ENCODE data around the gene RERG. TPM values are rescaled to one million over a fixed set of nuclear protein-coding genes. Genes with fewer than 3 reads are reported as not detected.

Gene RERG
- total and polyA plus RNA-seq, 2 donors (not counting 3 experiments of a cell fraction or from before 2014, with no cell fraction given) = not detected

DNA sequence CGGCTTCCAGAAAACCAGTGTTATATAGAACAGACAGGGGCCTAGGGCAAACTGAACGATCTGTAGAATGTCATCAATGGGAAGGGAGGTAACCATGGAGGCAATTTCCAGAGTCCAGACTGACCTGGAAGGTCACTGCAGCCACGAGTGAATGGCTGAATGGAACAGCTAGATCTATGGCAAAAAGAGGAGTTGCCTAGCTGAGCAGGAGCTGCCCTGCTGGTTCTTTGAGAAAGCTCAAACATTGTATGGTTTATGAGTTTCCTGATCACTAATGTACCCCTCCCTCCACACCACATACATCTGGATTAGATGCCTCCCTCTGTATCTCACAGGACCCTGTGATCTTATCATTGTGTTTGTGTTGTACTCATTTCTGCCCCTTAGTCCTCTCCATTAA is 1.0 kb upstream of the RERG start:
- H3K9ac ChIP-seq (replicated peaks; ENCODE audit: extremely low read depth, insufficient read depth, low read length) = no peak overlapping the region
- H3K4me3 ChIP-seq (replicated peaks in 1 of 3; ENCODE audit: insufficient read depth in 1 of 3, low read depth in 1 of 3, low read length in 3 of 3) = no peak overlapping the region
- no peak for TF ChIP-seq POLR2A (IDR thresholded peaks at IDR 0.05; ENCODE audit: low read depth, low read length)
- TF ChIP-seq, protein P1, sequence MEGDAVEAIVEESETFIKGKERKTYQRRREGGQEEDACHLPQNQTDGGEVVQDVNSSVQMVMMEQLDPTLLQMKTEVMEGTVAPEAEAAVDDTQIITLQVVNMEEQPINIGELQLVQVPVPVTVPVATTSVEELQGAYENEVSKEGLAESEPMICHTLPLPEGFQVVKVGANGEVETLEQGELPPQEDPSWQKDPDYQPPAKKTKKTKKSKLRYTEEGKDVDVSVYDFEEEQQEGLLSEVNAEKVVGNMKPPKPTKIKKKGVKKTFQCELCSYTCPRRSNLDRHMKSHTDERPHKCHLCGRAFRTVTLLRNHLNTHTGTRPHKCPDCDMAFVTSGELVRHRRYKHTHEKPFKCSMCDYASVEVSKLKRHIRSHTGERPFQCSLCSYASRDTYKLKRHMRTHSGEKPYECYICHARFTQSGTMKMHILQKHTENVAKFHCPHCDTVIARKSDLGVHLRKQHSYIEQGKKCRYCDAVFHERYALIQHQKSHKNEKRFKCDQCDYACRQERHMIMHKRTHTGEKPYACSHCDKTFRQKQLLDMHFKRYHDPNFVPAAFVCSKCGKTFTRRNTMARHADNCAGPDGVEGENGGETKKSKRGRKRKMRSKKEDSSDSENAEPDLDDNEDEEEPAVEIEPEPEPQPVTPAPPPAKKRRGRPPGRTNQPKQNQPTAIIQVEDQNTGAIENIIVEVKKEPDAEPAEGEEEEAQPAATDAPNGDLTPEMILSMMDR (IDR thresholded peaks at IDR 0.05; ENCODE audit: extremely low read depth in 1 of 2, insufficient read depth in 1 of 2, low read depth in 1 of 2, low read length in 2 of 2) = no peak
- TF ChIP-seq MYC (IDR thresholded peaks at IDR 0.05; ENCODE audit: low read depth, low read length) = no peak
- TF ChIP-seq FOS (IDR thresholded peaks at IDR 0.05; ENCODE audit: borderline replicate concordance, insufficient read depth, low read length) = no peak
- no peak for TF ChIP-seq GATA2 (IDR thresholded peaks at IDR 0.05; ENCODE audit: insufficient read depth, insufficient read length, low read depth, low read length)
- TF ChIP-seq JUN (IDR thresholded peaks at IDR 0.05; ENCODE audit: borderline replicate concordance, insufficient read depth, insufficient read length, low read depth) = no peak
- H2AFZ ChIP-seq (ENCODE audit: low read depth, low read length) = no peak overlapping the region
- peaks cover 7% of the 10 kb centered on the region for H3K4me1 ChIP-seq (ENCODE audit: control insufficient read depth, extremely low read depth, insufficient read depth, low read length)
- peaks cover 2% of the 10 kb centered on the region for H4K20me1 ChIP-seq (replicated peaks; ENCODE audit: control insufficient read depth, extremely low read depth, insufficient read depth, low read length)
- dilution Hi-C loops (cut with MboI; ENCODE audit: extremely low pct_ligation_motif_present, low sequenced_read_pairs) (no loop called here), intact Hi-C loops (cut with micrococcal nuclease) (no loop called here)
- POLR2A ChIA-PET = no interaction called here
- H3K9me1 ChIP-seq (replicated peaks; ENCODE audit: control insufficient read depth, extremely low read depth, insufficient read depth, low read length) = no peaks in the 10 kb centered on the region
- H3K9me3 ChIP-seq (replicated peaks; ENCODE audit: control insufficient read depth, insufficient read depth, low read length) = no peaks in the 10 kb centered on the region
- no peak overlapping the region for H3K4me2 ChIP-seq (ENCODE audit: insufficient read depth, low read length)
- H3K27ac ChIP-seq (ENCODE audit: insufficient read depth, low read depth, low read length) = no peak overlapping the region
- H3K27me3 ChIP-seq (ENCODE audit: control insufficient read depth in 2 of 2, insufficient read depth in 2 of 2, low read length in 2 of 2) = peaks cover 5 to 16% of the 10 kb centered on the region in 2 experiments
- H3K36me3 ChIP-seq (ENCODE audit: control insufficient read depth in 2 of 2, extremely low read depth in 1 of 2, insufficient read depth in 2 of 2, low read length in 2 of 2) = no peaks in the 10 kb centered on the region
- FAIRE-seq = no peak
- no TSS peak for BruUV-seq (replicated peaks)
- DNase-seq (ENCODE audit: low read depth, low spot score) = no peak
- CTCF ChIA-PET = interaction anchor here (0.7 to 4.9 kb wide), 30 partner anchors 9 to 498 kb away, joined by 3 to 56 read pairs (median 8); partner anchors contain the start of genes ART4, C12orf60, PDE6H and WBP11
- no peaks in the 10 kb centered on the region for H3K79me2 ChIP-seq (ENCODE audit: control insufficient read depth, insufficient read depth, low read length)

DNA sequence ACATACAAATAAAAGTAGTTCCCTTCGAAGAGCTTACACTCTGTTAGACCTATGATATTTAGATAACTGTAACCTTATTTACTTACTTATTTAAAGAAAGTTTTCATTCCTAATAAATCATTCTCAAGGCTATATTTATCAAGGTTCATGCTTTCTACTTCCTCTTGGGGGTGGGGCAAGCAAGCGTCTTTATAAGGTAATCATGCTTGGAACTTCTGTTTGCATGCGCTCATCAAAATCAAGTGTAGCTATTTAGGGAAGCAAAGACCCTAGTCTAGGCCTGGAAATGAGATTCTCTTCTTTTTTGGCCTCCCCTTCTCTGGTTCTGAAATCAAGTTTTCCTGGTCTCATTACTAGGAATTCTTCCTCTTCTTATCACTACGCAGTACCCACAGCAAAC is 766 bp downstream of the RERG start:
- BruUV-seq (replicated peaks) = no TSS peak
- Histone ChIP-seq H3K27me3 (ENCODE audit: control insufficient read depth in 2 of 2, insufficient read depth in 2 of 2, low read length in 2 of 2) (peaks cover 8 to 16% of the 10 kb centered on the region in 2 experiments), H3K4me2 (ENCODE audit: insufficient read depth, low read length) (no peak overlapping the region), H3K27ac (ENCODE audit: insufficient read depth, low read depth, low read length) (no peak overlapping the region), H3K4me1 (ENCODE audit: control insufficient read depth, extremely low read depth, insufficient read depth, low read length) (peaks cover 7% of the 10 kb centered on the region), H3K4me3 (replicated peaks in 1 of 3; ENCODE audit: insufficient read depth in 1 of 3, low read depth in 1 of 3, low read length in 3 of 3) (no peak overlapping the region), H3K9me3 (replicated peaks; ENCODE audit: control insufficient read depth, insufficient read depth, low read length) (no peaks in the 10 kb centered on the region), H4K20me1 (replicated peaks; ENCODE audit: control insufficient read depth, extremely low read depth, insufficient read depth, low read length) (peaks cover 2% of the 10 kb centered on the region), H3K36me3 (ENCODE audit: control insufficient read depth in 2 of 2, extremely low read depth in 1 of 2, insufficient read depth in 2 of 2, low read length in 2 of 2) (no peaks in the 10 kb centered on the region), H2AFZ (ENCODE audit: low read depth, low read length) (no peak overlapping the region), H3K9ac (replicated peaks; ENCODE audit: extremely low read depth, insufficient read depth, low read length) (no peak overlapping the region), H3K79me2 (ENCODE audit: control insufficient read depth, insufficient read depth, low read length) (no peaks in the 10 kb centered on the region), H3K9me1 (replicated peaks; ENCODE audit: control insufficient read depth, extremely low read depth, insufficient read depth, low read length) (no peaks in the 10 kb centered on the region)
- POLR2A ChIA-PET = no interaction called here
- FAIRE-seq (no peak), DNase-seq (ENCODE audit: low read depth, low spot score) (no peak)
- intact Hi-C loops (cut with micrococcal nuclease) = no loop called here
- dilution Hi-C loops (cut with MboI; ENCODE audit: extremely low pct_ligation_motif_present, low sequenced_read_pairs) = no loop called here
- CTCF ChIA-PET = interaction anchor here (0.6 to 4.9 kb wide), 34 partner anchors 10 to 1036 kb away, joined by 3 to 56 read pairs (median 8); partner anchors contain the start of genes ART4, C12orf60 and WBP11
- TF ChIP-seq, protein P1 (IDR thresholded peaks at IDR 0.05; ENCODE audit: extremely low read depth in 1 of 2, insufficient read depth in 1 of 2, low read depth in 1 of 2, low read length in 2 of 2) = no peak
- TF ChIP-seq EZH2 (IDR thresholded peaks at IDR 0.05; ENCODE audit: borderline replicate concordance, low read depth, low read length, severe bottlenecking) = no peak
- no peak for TF ChIP-seq FOS (IDR thresholded peaks at IDR 0.05; ENCODE audit: borderline replicate concordance, insufficient read depth, low read length)
